ENCODE measurements around the gene TAS2R39. TPM values are rescaled to one million over a fixed set of nuclear protein-coding genes. Genes with fewer than 3 reads are reported as not detected.
"Not testable (repeated sequence)": the region's sequence is repeated elsewhere in the genome, so short reads cannot be mapped to it uniquely, and the experiment has no call there.

TAS2R39 gene
- total RNA-seq, 1 donor from 2014 or later, result not detected

DNA sequence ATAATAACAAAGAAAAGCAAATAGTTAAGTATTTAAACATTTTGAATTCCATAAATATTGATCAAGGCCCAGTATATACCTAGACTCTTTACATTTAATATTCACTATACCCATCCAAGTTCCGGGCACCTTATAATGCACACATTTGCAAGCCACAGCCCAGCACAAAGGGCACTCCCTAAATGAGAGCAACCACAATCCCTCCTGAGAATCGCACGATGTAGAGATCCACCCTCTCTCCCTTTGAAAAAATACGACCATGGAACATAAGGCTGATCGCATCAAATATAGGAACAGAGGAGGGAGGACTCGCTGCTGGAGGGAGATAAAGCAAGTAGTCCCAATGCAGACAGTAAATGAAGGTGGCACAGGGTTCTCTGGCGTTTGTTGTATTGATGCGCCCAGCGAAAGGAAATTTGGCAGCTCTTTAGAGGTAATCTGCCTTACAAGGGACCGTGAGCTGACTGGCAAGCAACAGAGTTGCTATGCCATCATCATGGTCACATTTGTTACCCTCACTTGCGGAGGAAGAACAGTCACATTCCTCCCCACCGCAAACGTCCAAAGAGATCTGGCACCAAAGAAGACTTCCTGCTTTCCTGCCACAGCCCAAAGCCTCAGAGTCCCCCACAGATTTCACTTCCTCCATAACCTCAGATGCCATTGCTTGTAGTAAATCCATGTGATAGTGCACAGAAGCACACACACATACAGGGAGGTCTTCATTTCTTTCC, 22.5 kb downstream of the TAS2R39 start:
- ATAC-seq, result peak; percentile 96
- Histone ChIP-seq H3K4me3 (no peak overlapping the region), H3K27ac (no peak overlapping the region), H3K27me3 (peaks cover 4% of the 10 kb centered on the region), H3K4me1 (no peaks in the 10 kb centered on the region), H3K36me3 (no peaks in the 10 kb centered on the region), H3K9me3 (no peaks in the 10 kb centered on the region)
- DNase-seq, result no peak
- intact Hi-C loops (cut with DNase I), result no loop called here
- TF ChIP-seq, protein P1, sequence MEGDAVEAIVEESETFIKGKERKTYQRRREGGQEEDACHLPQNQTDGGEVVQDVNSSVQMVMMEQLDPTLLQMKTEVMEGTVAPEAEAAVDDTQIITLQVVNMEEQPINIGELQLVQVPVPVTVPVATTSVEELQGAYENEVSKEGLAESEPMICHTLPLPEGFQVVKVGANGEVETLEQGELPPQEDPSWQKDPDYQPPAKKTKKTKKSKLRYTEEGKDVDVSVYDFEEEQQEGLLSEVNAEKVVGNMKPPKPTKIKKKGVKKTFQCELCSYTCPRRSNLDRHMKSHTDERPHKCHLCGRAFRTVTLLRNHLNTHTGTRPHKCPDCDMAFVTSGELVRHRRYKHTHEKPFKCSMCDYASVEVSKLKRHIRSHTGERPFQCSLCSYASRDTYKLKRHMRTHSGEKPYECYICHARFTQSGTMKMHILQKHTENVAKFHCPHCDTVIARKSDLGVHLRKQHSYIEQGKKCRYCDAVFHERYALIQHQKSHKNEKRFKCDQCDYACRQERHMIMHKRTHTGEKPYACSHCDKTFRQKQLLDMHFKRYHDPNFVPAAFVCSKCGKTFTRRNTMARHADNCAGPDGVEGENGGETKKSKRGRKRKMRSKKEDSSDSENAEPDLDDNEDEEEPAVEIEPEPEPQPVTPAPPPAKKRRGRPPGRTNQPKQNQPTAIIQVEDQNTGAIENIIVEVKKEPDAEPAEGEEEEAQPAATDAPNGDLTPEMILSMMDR (IDR thresholded peaks at IDR 0.05), result no peak

DNA sequence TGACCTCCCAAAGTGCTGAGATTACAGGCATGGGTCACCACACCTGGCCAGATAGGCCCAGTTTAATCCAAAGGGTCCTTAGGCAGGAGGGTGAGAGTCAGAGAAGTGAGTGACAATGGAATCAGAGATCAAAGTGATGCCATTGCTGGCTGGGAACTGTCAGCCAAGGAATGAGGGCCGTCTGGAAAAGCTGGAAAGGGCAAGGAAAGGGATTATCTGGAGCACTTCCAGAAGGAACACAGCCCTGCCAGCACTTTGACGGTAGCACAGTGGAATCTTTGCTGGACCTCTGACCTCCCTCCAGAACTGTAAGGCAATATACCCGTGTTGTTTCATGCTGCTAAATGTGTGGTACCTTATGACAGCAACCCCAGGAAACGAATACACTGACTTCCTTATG, 27.3 kb downstream of the TAS2R39 start:
- ATAC-seq (no peak), DNase-seq (no peak)
- H3K27ac ChIP-seq, result no peak overlapping the region
- no peaks in the 10 kb centered on the region for H3K4me1 ChIP-seq
- H3K4me3 ChIP-seq, result no peak overlapping the region
- TF ChIP-seq, protein P1 (IDR thresholded peaks at IDR 0.05), result no peak
- intact Hi-C loops (cut with DNase I), result no loop called here
- no peaks in the 10 kb centered on the region for H3K9me3 ChIP-seq
- no peaks in the 10 kb centered on the region for H3K27me3 ChIP-seq
- no peaks in the 10 kb centered on the region for H3K36me3 ChIP-seq

DNA sequence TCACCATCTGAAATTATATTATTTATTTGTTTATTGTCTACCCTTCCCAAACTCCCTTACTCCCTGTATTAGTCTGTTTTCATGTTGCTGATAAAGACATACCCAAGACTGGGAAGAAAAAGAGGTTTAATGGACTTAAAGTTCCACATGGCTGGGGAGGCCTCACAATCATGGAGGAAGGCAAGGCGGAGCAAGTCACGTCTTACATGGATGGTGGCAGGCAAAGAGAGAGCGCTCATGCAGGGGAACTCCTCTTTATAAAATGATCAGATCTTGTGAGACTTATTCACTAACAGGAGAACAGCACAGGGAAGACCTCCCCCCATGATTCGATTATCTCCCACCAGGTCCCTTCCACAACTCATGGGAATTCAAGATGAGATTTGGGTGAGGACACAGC, 30.3 kb downstream of the TAS2R39 start:
- ATAC-seq; intact Hi-C loops (cut with DNase I); H3K36me3 ChIP-seq; H3K9me3 ChIP-seq; H3K4me3 ChIP-seq; H3K4me1 ChIP-seq; H3K27me3 ChIP-seq; H3K27ac ChIP-seq; DNase-seq: not testable (repeated sequence)

DNA sequence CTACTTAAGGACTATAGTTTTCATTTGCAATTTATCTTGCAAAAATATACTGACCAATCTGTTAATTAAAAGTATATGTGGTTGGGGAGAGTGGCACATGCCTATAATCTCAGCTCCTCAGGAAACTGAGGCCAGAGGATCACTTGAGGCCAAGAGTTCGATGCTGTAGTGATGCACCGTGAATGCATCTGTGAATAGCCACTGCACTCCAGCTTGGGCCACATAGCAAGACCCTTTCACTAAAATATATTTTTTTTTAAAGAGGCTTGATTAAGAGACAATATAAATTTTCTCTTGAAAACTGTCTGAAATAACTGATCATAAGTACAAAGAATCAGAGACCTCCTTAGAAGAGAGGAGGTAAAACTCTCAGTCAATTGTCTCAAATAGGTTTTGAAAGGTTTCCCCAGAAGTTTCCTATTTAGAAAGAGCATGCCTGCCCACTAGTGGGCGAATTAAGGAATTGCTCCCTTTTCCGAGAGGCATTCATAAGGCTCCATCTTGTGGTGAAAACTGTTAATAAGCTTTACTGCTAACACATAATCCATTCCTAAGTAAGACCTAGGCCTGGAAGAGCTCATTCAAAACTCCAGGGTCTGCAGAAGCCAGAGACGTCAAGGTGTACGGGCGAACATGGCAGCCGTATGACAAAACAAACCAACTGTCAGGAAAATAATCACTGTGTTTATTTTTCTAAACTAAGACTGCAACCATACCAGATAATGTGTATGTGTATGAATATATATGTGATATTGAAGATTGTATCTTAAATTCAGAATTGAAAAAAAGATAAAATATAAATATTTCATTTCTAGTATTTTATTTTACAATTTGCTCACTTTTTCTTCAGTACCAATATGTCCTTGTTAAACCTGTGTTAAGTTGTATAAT, 31.8 kb downstream of the TAS2R39 start:
- Histone ChIP-seq H3K27me3 (no peaks in the 10 kb centered on the region), H3K27ac (no peak overlapping the region), H3K36me3 (no peaks in the 10 kb centered on the region), H3K4me3 (no peak overlapping the region), H3K9me3 (no peaks in the 10 kb centered on the region), H3K4me1 (no peaks in the 10 kb centered on the region)
- TF ChIP-seq, protein P1 (IDR thresholded peaks at IDR 0.05), result peak; percentile 99
- intact Hi-C loops (cut with DNase I), result loop anchor here (5.0 kb wide), 1 partner anchor 208 kb away; no protein-coding TSS in a partner anchor
- DNase-seq (no peak), ATAC-seq (peak; percentile 98)

DNA sequence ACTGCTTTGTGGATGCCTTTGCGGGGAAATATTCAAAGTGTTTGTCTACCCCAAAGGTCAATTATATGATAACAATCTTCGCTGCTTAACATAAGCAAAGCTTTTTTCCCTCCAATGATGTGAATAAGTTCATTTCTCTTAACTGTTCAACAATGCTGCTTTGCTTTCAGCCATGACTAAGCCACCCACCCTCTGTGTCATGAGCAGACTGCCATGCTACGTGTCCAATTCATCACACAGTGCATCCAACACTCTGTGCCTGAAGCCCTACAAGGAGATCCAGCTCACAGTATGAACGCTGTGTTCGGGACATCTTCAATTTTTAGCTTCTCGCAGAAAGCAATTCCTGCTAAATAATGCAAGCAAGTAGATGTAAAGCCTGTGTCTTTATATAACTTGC, 32.9 kb downstream of the TAS2R39 start:
- DNase-seq, result no peak
- Histone ChIP-seq H3K9me3 (no peaks in the 10 kb centered on the region), H3K4me3 (no peak overlapping the region), H3K27me3 (no peaks in the 10 kb centered on the region), H3K4me1 (no peaks in the 10 kb centered on the region), H3K36me3 (no peaks in the 10 kb centered on the region), H3K27ac (no peak overlapping the region)
- TF ChIP-seq, protein P1 (IDR thresholded peaks at IDR 0.05), result no peak
- ATAC-seq, result no peak
- intact Hi-C loops (cut with DNase I), result loop anchor here (5.0 kb wide), 1 partner anchor 209 kb away; no protein-coding TSS in a partner anchor

DNA sequence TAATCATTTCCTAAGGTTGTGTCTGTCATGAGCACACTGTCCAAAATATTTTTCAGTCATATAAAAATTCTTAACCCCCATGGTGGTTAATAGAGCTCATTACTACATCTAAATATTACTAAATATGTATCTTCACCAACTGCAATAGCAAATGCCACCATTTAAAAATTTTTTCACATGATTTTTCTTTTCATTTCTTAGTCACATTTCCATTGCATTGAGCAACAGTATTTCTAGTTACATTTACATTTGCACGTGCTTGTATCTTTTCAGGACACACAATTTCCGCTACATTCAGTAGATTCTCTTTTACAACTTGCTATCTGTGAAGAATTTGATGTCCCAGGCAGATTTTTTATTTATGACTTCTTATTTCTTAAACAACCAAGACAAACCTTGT, 33.5 kb downstream of the TAS2R39 start:
- Histone ChIP-seq H3K27me3 (no peaks in the 10 kb centered on the region), H3K4me1 (no peaks in the 10 kb centered on the region), H3K4me3 (no peak overlapping the region), H3K36me3 (no peaks in the 10 kb centered on the region), H3K27ac (no peak overlapping the region), H3K9me3 (no peaks in the 10 kb centered on the region)
- DNase-seq (no peak), ATAC-seq (no peak)
- TF ChIP-seq, protein P1 (IDR thresholded peaks at IDR 0.05), result no peak
- intact Hi-C loops (cut with DNase I), result loop anchor here (5.0 kb wide), 1 partner anchor 209 kb away; no protein-coding TSS in a partner anchor
